ENCODE data around the gene MYO1D. TPM values are rescaled to one million over a fixed set of nuclear protein-coding genes. Genes with fewer than 3 reads are reported as not detected.

Gene MYO1D
- total RNA-seq, 1 experiment from 2014 or later, result 29.9 TPM

GRCh38 chr17:32820440-32820839, 56.5 kb downstream of the MYO1D start:
- ChIA-PET POLR2A (no interaction called here), CTCF (no interaction called here)
- DNase-seq (ENCODE audit: low spot score) (no peak), ATAC-seq (no peak)
- TF ChIP-seq ZSCAN18 (CRISPR knock-in tag; IDR thresholded peaks at IDR 0.05) (no peak), SP1 (CRISPR knock-in tag; conservative IDR thresholded peaks at IDR 0.05) (no peak), JAZF1 (CRISPR knock-in tag; IDR thresholded peaks at IDR 0.05) (no peak), FOXK1 (CRISPR knock-in tag; IDR thresholded peaks at IDR 0.05) (no peak), USF2 (CRISPR knock-in tag; IDR thresholded peaks at IDR 0.05) (no peak), PREB (CRISPR knock-in tag; IDR thresholded peaks at IDR 0.05; ENCODE audit: borderline replicate concordance) (no peak), SOX15 (CRISPR knock-in tag; IDR thresholded peaks at IDR 0.05) (no peak), GRHL2 (CRISPR knock-in tag; IDR thresholded peaks at IDR 0.05; ENCODE audit: insufficient replicate concordance, severe bottlenecking) (no peak), ZNF219 (CRISPR knock-in tag; IDR thresholded peaks at IDR 0.05; ENCODE audit: borderline replicate concordance) (no peak), ZNF532 (CRISPR knock-in tag; IDR thresholded peaks at IDR 0.05; ENCODE audit: borderline replicate concordance) (no peak), GTF2I (CRISPR knock-in tag; conservative IDR thresholded peaks at IDR 0.05) (no peak), NFYB (CRISPR knock-in tag; conservative IDR thresholded peaks at IDR 0.05; ENCODE audit: low read depth) (no peak), ZNF317 (CRISPR knock-in tag; IDR thresholded peaks at IDR 0.05; ENCODE audit: borderline replicate concordance, low read depth) (no peak), IRF1 (CRISPR knock-in tag; IDR thresholded peaks at IDR 0.05) (no peak), FOXP1 (CRISPR knock-in tag; IDR thresholded peaks at IDR 0.05; ENCODE audit: borderline replicate concordance) (no peak), ATF1 (CRISPR knock-in tag; IDR thresholded peaks at IDR 0.05) (no peak), HMGXB4 (CRISPR knock-in tag; IDR thresholded peaks at IDR 0.05) (no peak)
- peaks cover 2% of the 10 kb centered on the region; the same call in 1 of the 2 replicates for H3K4me1 Mint-ChIP-seq
- no peaks in the 10 kb centered on the region for H3K36me3 Mint-ChIP-seq
- no peak overlapping the region for H3K4me3 Mint-ChIP-seq
- no peaks in the 10 kb centered on the region; the same call in 1 of the 2 replicates for H3K27me3 Mint-ChIP-seq (ENCODE audit: low read depth)
- H3K27ac Mint-ChIP-seq, result no peak overlapping the region
- H3K9me3 Mint-ChIP-seq, result no peaks in the 10 kb centered on the region
